Measurements from ENCODE around the gene LGALS9B.
"Not testable (repeated sequence)": the region's sequence is repeated elsewhere in the genome, so short reads cannot be mapped to it uniquely, and the experiment has no call there.

- TF ChIP-seq CTCF, POLR2A (IDR thresholded peaks at IDR 0.05): not testable (repeated sequence)
Observed at GRCh38 chr17:20453820-20454434, 13.4 kb downstream of the LGALS9B start.
